Embryonic facial prominence (tissue), 1 donor: ENCODE measurements around the gene TPPP3.

Source experiments
- DNase-seq: peaks from one replicate; pipeline ENCODE4 v3.0.0-alpha.2; 2016; ENCODE audit errors: extremely low spot score

Gene TPPP3

DNA sequence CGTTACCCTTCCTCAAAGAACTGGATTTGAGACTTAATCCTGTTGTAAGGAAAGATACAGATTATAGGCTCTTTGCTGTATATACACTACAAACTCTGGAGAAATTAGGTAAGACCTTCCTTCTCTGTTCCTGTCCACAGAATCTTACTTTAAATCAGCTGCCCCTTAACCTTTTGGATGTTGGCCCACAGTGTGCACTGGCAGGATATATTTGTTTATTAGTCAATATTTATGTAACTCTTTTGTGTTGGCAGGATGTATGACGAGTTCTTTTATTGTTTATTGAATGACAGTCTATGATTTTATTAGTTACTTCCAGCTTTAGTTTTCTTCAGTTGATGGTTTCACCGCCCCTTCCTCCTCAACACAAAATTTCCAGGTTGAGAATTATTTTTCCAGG lies 47.0 kb downstream of the TPPP3 start:
- no peak for DNase-seq

DNA sequence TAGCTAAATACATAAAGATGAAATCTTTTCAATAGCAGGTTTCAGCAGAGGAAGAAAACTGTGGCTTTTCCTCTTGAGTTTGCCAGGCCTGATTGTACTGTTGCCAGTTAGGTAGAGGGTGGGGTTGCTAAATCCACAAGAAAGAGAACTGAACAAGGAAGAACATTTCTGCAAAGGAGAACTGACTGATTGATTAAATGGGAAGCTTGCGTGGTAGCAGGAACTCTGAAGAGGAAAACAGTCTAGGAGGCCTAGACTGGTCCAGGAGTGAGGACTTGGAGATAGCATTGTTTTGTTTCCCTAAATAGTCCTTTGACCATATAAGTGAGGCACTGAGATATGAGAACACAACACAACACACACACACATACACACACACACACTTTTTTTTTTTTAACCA lies 47.9 kb downstream of the TPPP3 start:
- no peak for DNase-seq

DNA sequence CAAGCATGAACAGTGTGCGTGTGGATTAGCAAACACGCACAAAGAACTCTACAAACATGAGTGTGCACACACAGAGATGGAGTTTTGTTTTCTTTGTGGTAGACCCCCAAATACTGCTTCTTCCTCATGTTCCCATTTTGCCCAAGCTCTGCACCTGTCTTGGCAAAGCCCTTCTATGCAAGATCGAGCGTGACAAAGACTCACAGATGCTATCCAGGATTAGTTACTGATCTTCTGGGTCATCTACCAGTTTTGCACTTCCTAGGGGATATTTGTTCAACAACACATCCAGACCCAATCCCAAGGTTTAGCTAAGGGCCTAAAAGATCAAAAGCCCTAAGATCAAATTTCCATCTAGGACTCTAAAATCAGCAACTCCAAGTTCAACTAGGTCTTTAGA lies 50.7 kb downstream of the TPPP3 start:
- no peak for DNase-seq

DNA sequence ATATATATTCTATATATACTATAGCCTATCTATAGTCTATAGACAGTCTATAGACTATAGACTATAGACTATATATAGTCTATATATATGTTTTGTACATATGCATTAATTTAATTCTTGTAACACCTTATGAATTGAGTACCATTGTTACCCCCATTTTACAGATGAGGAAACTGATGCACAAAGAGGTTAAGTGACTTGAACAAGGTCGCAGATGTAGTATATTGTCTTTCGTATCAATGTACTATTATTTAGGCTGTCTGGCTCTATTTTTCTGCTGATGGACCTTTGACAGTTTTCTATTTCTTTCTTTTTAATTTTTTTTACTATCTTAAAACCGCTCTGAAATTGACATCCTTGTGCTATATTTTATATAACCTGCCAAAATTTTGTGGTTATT lies 52.0 kb downstream of the TPPP3 start:
- no peak for DNase-seq
